Neutrophil (primary cell): Measurements from ENCODE around the gene TRERF1.

ENCODE experiments used
- H3K27ac ChIP-seq: fragments of 200-600 bp; sonication (generic); 2 replicates; pipeline ENCODE4 v1.5.1; 2016; ENCODE audit warnings: mild to moderate bottlenecking, moderate library complexity
- H3K27me3 ChIP-seq: fragments of 200-600 bp; sonication (generic); 2 replicates; pipeline ENCODE4 v1.6.0; 2016; ENCODE audit warnings: mild to moderate bottlenecking
- H3K36me3 ChIP-seq: fragments of 200-600 bp; sonication (generic); 2 replicates; pipeline ENCODE4 v1.5.1; 2017
- H3K4me1 ChIP-seq, 2 experiments: fragments of 200-600 bp in 1 of 2; sonication (generic) in 1 of 2; 1 replicate in 1 of 2; 2 replicates in 1 of 2; pipeline versions ENCODE4 v1.5.1 to v1.6.1; 2013 to 2016; ENCODE audit warnings: low read depth in 1 of 2, low read length in 1 of 2, mild to moderate bottlenecking in 1 of 2, moderate library complexity in 1 of 2; ENCODE audit not compliant: control insufficient read depth in 1 of 2, insufficient read depth in 1 of 2
- H3K4me3 ChIP-seq, 2 experiments: fragments of 200-600 bp in 1 of 2; sonication (generic) in 1 of 2; 1 replicate in 1 of 2; 2 replicates in 1 of 2; pipeline ENCODE4 v1.5.1; 2013 to 2016; ENCODE audit warnings: low read depth in 1 of 2, low read length in 1 of 2, mild to moderate bottlenecking in 1 of 2, moderate library complexity in 1 of 2
- H3K9me3 ChIP-seq: fragments of 200-600 bp; sonication (generic); 2 replicates; pipeline ENCODE4 v1.5.1; 2016
- CTCF ChIP-seq: fragments of 200-600 bp; sonication (generic); IDR thresholded peaks from 2 replicates; pipeline ENCODE4 v1.5.1; 2016; ENCODE audit warnings: antibody characterized with exemption

Gene TRERF1

GRCh38 chr6:42269553-42269952, 182.2 kb downstream of the TRERF1 start:
- no peak for TF ChIP-seq CTCF
- Histone ChIP-seq H3K9me3 (no peaks in the 10 kb centered on the region), H3K27ac (no peak overlapping the region), H3K36me3 (peaks cover 19% of the 10 kb centered on the region), H3K4me3 (no peak overlapping the region), H3K4me1 (no peaks in the 10 kb centered on the region), H3K27me3 (no peaks in the 10 kb centered on the region)

- Histone ChIP-seq H3K36me3 (peaks cover 24% of the 10 kb centered on the region), H3K27me3 (no peaks in the 10 kb centered on the region), H3K27ac (no peak overlapping the region), H3K9me3 (no peaks in the 10 kb centered on the region), H3K4me1 (no peaks in the 10 kb centered on the region), H3K4me3 (no peak overlapping the region)
- TF ChIP-seq CTCF: no peak
Measured at GRCh38 chr6:42268835-42269204, 182.9 kb downstream of the TRERF1 start.

GRCh38 chr6:42268016-42268834, 183.5 kb downstream of the TRERF1 start:
- TF ChIP-seq CTCF: no peak
- no peak overlapping the region for H3K27ac ChIP-seq
- peaks cover 30% of the 10 kb centered on the region for H3K36me3 ChIP-seq
- no peaks in the 10 kb centered on the region for H3K27me3 ChIP-seq
- no peaks in the 10 kb centered on the region for H3K4me1 ChIP-seq
- no peak overlapping the region for H3K4me3 ChIP-seq
- no peaks in the 10 kb centered on the region for H3K9me3 ChIP-seq

- Histone ChIP-seq H3K4me1 (no peaks in the 10 kb centered on the region), H3K36me3 (peaks cover 35% of the 10 kb centered on the region), H3K27ac (no peak overlapping the region), H3K9me3 (no peaks in the 10 kb centered on the region), H3K27me3 (no peaks in the 10 kb centered on the region), H3K4me3 (no peak overlapping the region)
- no peak for TF ChIP-seq CTCF
Measured at GRCh38 chr6:42266538-42266937, 185.2 kb downstream of the TRERF1 start.

- Histone ChIP-seq H3K27ac (peak overlapping the region; percentile 3), H3K4me1 (no peaks in the 10 kb centered on the region), H3K4me3 (no peak overlapping the region), H3K9me3 (no peaks in the 10 kb centered on the region), H3K27me3 (no peaks in the 10 kb centered on the region), H3K36me3 (peaks cover 39% of the 10 kb centered on the region)
- TF ChIP-seq CTCF: no peak
Measured at GRCh38 chr6:42264852-42265390, 186.8 kb downstream of the TRERF1 start.
